Testis (tissue), 2 donors: ENCODE results near the gene GLI3.

ENCODE experiments used
- POLR2A ChIP-seq: fragments of 450-650 bp; IDR thresholded peaks from one replicate; pipeline ENCODE4 v1.6.1; 2017; ENCODE audit warnings: antibody characterized with exemption, mild to moderate bottlenecking, moderate library complexity
- TF ChIP-seq, protein P1 (sequence below), 3 experiments: fragments of 450-650 bp in 2 of 3; fragments of 200-600 bp in 1 of 3; sonication (generic) in 1 of 3; IDR thresholded peaks; one replicate each; pipeline ENCODE4 v1.5.1; 2016 to 2019; ENCODE audit warnings: antibody characterized with exemption in 3 of 3, mild to moderate bottlenecking in 2 of 3, moderate library complexity in 1 of 3

DNA sequence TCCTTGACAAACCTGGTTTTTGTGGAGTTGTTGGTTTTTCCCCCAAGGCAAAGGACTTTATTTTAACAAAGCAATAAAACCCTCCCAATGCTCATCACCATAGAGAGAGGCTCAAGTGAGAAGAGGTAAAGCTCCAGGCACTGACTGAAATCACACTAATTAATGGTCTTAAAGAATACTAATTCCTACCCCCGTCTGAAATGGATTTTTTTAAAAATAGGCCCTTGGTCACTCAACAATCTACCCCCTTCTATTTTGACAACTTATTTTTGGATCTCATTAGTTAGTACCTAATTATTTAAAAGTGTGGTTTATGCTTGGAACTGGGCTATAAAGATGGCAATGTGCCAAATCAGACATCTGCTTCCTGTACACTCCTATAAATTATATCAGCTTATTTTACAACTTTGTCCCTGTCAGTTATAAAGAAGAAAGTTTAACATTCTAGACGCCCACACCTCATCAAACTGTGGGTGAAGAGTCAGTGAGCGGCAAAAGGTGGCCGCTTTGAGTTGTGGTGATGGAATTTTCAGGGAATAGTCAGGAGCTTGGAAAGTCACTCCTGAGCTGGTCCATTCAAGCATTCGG lies 10.6 kb downstream of the GLI3 start:
- TF ChIP-seq, protein P1, sequence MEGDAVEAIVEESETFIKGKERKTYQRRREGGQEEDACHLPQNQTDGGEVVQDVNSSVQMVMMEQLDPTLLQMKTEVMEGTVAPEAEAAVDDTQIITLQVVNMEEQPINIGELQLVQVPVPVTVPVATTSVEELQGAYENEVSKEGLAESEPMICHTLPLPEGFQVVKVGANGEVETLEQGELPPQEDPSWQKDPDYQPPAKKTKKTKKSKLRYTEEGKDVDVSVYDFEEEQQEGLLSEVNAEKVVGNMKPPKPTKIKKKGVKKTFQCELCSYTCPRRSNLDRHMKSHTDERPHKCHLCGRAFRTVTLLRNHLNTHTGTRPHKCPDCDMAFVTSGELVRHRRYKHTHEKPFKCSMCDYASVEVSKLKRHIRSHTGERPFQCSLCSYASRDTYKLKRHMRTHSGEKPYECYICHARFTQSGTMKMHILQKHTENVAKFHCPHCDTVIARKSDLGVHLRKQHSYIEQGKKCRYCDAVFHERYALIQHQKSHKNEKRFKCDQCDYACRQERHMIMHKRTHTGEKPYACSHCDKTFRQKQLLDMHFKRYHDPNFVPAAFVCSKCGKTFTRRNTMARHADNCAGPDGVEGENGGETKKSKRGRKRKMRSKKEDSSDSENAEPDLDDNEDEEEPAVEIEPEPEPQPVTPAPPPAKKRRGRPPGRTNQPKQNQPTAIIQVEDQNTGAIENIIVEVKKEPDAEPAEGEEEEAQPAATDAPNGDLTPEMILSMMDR (IDR thresholded peaks at IDR 0.05), result no peak
- TF ChIP-seq POLR2A, result no peak
